HUES6 (cell line): ENCODE results near the gene ZNF699.

Source experiments
- H3K27ac ChIP-seq: 2 replicates; pipeline ENCODE4 v1.7.0; 2013; ENCODE audit warnings: low read depth, mild to moderate bottlenecking, low read length, inconsistent platforms
- H3K27me3 ChIP-seq: 2 replicates; pipeline ENCODE4 v1.6.1; 2013; ENCODE audit warnings: low read length; ENCODE audit not compliant: control insufficient read depth, insufficient read depth
- H3K36me3 ChIP-seq: 2 replicates; pipeline ENCODE4 v1.6.1; 2013; ENCODE audit warnings: low read length; ENCODE audit not compliant: control insufficient read depth, insufficient read depth
- H3K4me1 ChIP-seq: 2 replicates; pipeline ENCODE4 v1.6.1; 2013; ENCODE audit warnings: low read length; ENCODE audit not compliant: control insufficient read depth, insufficient read depth
- H3K4me3 ChIP-seq: 2 replicates; pipeline ENCODE4 v1.5.1; 2013; ENCODE audit warnings: low read depth, low read length
- H3K9ac ChIP-seq: one replicate; pipeline ENCODE4 v1.6.1; 2013; ENCODE audit warnings: mild to moderate bottlenecking, low read length
- H3K9me3 ChIP-seq: 2 replicates; pipeline ENCODE4 v1.6.1; 2013; ENCODE audit warnings: low read depth, low read length; ENCODE audit not compliant: control insufficient read depth, insufficient read depth

The ZNF699 gene

DNA sequence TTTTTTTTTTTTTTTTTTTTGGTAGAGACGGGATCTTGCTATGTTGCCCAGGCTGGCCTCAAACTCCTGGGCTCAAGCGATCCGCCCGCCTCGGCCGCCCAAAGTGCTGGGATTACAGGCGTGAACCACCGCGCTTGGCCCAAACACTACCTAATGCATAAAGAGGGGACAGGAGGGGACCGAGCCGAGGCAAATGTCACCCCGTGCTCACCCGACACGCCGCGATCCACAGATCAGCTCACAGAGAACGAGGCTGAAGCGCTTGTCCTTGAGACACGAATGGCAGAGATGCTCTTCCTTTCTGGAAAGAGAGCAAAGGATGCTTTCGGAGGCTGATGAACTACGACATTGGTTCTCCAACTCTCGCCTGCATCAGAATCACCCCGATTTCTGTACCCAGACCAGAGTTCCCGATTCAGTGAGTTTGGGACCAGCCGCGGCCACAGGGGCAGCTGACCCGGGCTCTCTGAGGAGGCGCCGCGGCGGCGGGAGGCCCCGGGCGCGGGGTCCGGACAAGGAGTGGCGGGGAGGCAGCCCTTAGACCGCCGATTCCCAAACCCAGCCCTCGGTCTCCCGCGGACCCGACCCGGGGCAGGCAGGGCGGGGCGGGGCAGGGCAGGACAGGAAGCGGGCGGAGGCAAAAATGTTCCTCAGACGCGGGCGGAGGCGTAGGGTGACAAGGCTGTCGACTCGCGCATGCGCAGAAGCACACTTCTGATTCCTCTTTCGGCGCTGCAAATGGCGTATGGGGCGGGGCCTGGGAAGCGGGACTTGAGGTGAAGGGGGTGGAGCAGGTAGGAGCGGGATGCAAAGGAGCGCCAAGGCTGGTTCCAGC, at the start of gene ZNF699:
TSS of gene ZNF699 (minus strand) at position 700 of the 835 bp plus-strand sequence. CDS start 4,719 bp downstream, outside the sequence.
- H3K4me3 ChIP-seq, result peak within 1 kb of the TSS; percentile 98
- no peaks in the 10 kb centered on the region for H3K27me3 ChIP-seq
- H3K4me1 ChIP-seq, result 0 out of 2 replicates have a peak, but pooled peaks cover 2% of the 10 kb centered on the region
- peaks cover 4% of the 10 kb centered on the region; the same call in 1 of the 2 replicates for H3K36me3 ChIP-seq
- peaks cover 22% of the 10 kb centered on the region for H3K9me3 ChIP-seq
- H3K27ac ChIP-seq, result peak within 1 kb of the TSS; percentile 79
- H3K9ac ChIP-seq, result peak within 1 kb of the TSS; percentile 83

GRCh38 chr19:9354651-9355050, 45.0 kb upstream of the ZNF699 start:
- H3K9ac ChIP-seq, result no peak overlapping the region
- peaks cover 75% of the 10 kb centered on the region for H3K9me3 ChIP-seq
- H3K4me1 ChIP-seq, result no peaks in the 10 kb centered on the region
- H3K36me3 ChIP-seq, result peaks cover 6% of the 10 kb centered on the region
- H3K27me3 ChIP-seq, result no peaks in the 10 kb centered on the region
- H3K4me3 ChIP-seq, result no peak overlapping the region
- no peak overlapping the region for H3K27ac ChIP-seq

- no peak overlapping the region for H3K4me3 ChIP-seq
- H3K36me3 ChIP-seq, result peaks cover 9% of the 10 kb centered on the region
- peaks cover 74% of the 10 kb centered on the region for H3K9me3 ChIP-seq
- no peaks in the 10 kb centered on the region for H3K4me1 ChIP-seq
- no peak overlapping the region for H3K27ac ChIP-seq
- no peaks in the 10 kb centered on the region for H3K27me3 ChIP-seq
- no peak overlapping the region for H3K9ac ChIP-seq
Measured at GRCh38 chr19:9353011-9353410, 43.4 kb upstream of the ZNF699 start.

GRCh38 chr19:9352505-9352904, 42.9 kb upstream of the ZNF699 start:
- Histone ChIP-seq H3K9ac (no peak overlapping the region), H3K36me3 (peaks cover 6% of the 10 kb centered on the region), H3K9me3 (peaks cover 73% of the 10 kb centered on the region), H3K27me3 (no peaks in the 10 kb centered on the region), H3K4me3 (no peak overlapping the region), H3K27ac (no peak overlapping the region), H3K4me1 (no peaks in the 10 kb centered on the region)

DNA sequence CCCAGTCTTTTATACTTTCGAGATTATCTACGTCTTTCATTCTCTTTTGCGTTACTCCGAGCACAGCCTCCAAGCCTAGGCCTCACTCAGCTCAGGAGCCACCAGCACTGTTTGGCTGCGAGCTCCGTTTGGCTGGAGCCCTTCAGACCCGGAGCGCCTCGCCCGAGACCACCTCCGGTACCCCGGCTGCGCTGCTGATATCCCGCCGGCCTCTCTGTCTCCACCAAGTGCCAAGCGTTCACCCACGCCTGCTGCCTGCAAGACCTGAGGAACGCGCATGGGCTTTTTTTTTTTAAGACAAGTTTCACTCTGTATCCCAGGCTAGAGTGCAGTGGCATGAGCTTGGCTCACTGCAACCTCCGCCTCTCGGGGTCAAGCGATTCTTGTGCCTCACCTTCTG, 39.0 kb upstream of the ZNF699 start:
- H3K9ac ChIP-seq, result no peak overlapping the region
- H3K27ac ChIP-seq, result no peak overlapping the region
- H3K4me1 ChIP-seq, result no peaks in the 10 kb centered on the region
- peaks cover 11% of the 10 kb centered on the region for H3K36me3 ChIP-seq
- peaks cover 79% of the 10 kb centered on the region for H3K9me3 ChIP-seq
- no peaks in the 10 kb centered on the region for H3K27me3 ChIP-seq
- no peak overlapping the region for H3K4me3 ChIP-seq

DNA sequence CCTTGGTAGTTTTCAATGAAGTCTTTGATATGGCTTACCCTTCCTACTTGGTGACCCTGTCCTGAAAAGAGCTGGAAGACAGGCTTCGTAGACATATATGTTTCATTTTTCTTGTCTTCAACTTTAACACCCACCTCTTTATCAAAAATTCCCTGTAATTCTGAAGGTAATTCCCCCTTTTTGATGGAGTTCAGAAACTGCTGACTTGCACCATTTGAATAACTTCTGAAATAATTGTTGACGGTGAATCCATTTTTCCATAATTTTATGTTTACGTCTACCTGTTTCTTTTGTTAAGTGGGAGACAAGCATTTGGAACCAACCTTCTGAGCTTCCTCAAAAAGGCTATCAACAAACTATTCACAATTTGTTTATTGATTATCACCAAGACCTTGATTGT, 38.6 kb upstream of the ZNF699 start:
- H3K4me1 ChIP-seq, result no peaks in the 10 kb centered on the region
- H3K36me3 ChIP-seq, result peaks cover 15% of the 10 kb centered on the region
- H3K4me3 ChIP-seq, result no peak overlapping the region
- no peak overlapping the region for H3K9ac ChIP-seq
- H3K27ac ChIP-seq, result no peak overlapping the region
- peaks cover 81% of the 10 kb centered on the region for H3K9me3 ChIP-seq
- H3K27me3 ChIP-seq, result no peaks in the 10 kb centered on the region

DNA sequence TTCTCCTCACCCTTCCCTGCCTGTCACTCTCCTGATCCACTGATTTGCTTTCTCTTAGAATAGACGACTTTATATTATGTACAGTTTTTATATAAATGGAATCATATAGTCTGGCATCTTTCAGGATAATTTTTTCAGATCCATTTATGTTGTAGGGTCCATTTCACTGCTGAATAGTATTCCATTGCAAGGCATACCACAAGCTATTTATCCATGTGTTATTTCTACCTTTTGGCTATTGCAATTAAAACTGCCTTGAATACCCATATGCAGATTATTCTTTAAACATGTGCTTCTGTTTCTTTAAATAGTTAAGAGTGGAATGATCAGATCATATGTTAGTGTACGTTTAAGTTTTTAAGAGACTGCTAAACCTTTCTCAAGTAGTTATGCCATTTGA, 35.4 kb upstream of the ZNF699 start:
- no peaks in the 10 kb centered on the region for H3K27me3 ChIP-seq
- no peaks in the 10 kb centered on the region for H3K4me1 ChIP-seq
- H3K9me3 ChIP-seq, result peaks cover 87% of the 10 kb centered on the region
- peaks cover 45% of the 10 kb centered on the region for H3K36me3 ChIP-seq
- no peak overlapping the region for H3K4me3 ChIP-seq
- no peak overlapping the region for H3K9ac ChIP-seq
- no peak overlapping the region for H3K27ac ChIP-seq

- Histone ChIP-seq H3K27me3 (no peaks in the 10 kb centered on the region), H3K4me1 (no peaks in the 10 kb centered on the region), H3K9ac (no peak overlapping the region), H3K27ac (no peak overlapping the region), H3K4me3 (0 out of 2 replicates have a peak overlapping the region, but pooled peaks have one; percentile 10), H3K36me3 (peaks cover 61% of the 10 kb centered on the region), H3K9me3 (peaks cover 89% of the 10 kb centered on the region)
Measured at GRCh38 chr19:9342610-9343304, 33.1 kb upstream of the ZNF699 start.

DNA sequence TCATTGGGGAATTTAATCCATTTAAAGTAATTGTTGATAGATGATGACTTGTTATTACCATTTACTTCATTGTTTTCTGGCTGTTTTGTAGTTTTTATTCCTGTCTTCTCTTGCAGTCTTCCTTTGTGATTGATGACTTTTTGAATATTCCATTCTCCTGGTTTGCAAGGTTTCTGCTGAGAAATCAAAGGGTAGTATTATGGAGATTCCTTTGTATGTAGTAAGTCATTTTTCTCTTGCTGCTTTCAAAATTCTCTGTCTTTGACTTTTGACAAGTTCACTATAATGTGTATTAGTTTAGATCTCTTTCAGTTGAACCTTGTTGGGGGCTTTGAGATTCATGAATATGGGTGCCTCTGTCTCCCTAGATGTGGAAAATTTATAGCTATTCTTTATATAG, 20.4 kb upstream of the ZNF699 start:
- Histone ChIP-seq H3K9me3 (peaks cover 73% of the 10 kb centered on the region), H3K4me1 (no peaks in the 10 kb centered on the region), H3K4me3 (no peak overlapping the region), H3K27ac (no peak overlapping the region), H3K9ac (no peak overlapping the region), H3K27me3 (no peaks in the 10 kb centered on the region), H3K36me3 (peaks cover 43% of the 10 kb centered on the region)

GRCh38 chr19:9324584-9324962, 14.9 kb upstream of the ZNF699 start:
- H3K9ac ChIP-seq, result peak overlapping the region; percentile 55
- H3K9me3 ChIP-seq, result peaks cover 46% of the 10 kb centered on the region
- 0 out of 2 replicates have a peak overlapping the region, but pooled peaks have one; percentile 64 for H3K27ac ChIP-seq
- H3K4me3 ChIP-seq, result peak overlapping the region; percentile 84
- peaks cover 16% of the 10 kb centered on the region for H3K36me3 ChIP-seq
- H3K4me1 ChIP-seq, result no peaks in the 10 kb centered on the region
- no peaks in the 10 kb centered on the region for H3K27me3 ChIP-seq
